ENCODE results near the gene RPRD2. TPM values are rescaled to one million over a fixed set of nuclear protein-coding genes. Genes with fewer than 3 reads are reported as not detected.
A peak's percentile ranks its signal among the peaks of the same experiment; 100 is the strongest.

Gene RPRD2
- total and polyA plus RNA-seq, 2 experiments from 2014 or later, result 24.1 to 34.8 TPM

- Histone ChIP-seq H3K4me3 (no peak within 1 kb of the TSS), H3K9me3 (ENCODE audit: low read depth) (no peaks in the 10 kb centered on the region), H3K27ac (peak within 1 kb of the TSS; percentile 76), H3K36me3 (peaks cover 14% of the 10 kb centered on the region), H3K4me1 (ENCODE audit: low read depth) (peaks cover 9% of the 10 kb centered on the region), H3K27me3 (no peaks in the 10 kb centered on the region)
- no peak for TF ChIP-seq CTCF (IDR thresholded peaks at IDR 0.05; ENCODE audit: low read depth, low read length)
- DNase-seq (ENCODE audit: low read depth in 1 of 2, low spot score in 1 of 2), result peak in 1 of 2 donors; percentile 78
These were observed 144.2 kb downstream of the RPRD2 start, which contains the start of gene ECM1 for GRCh38 chr1:150507912-150508864. TSS of gene ECM1 (plus strand) at chr1:150508109. CDS start at chr1:150508210, 101 bp downstream.

GRCh38 chr1:150508982-150509381 lies 145.0 kb downstream of the RPRD2 start:
- no peaks in the 10 kb centered on the region for H3K9me3 ChIP-seq (ENCODE audit: low read depth)
- no peak for TF ChIP-seq CTCF (IDR thresholded peaks at IDR 0.05; ENCODE audit: low read depth, low read length)
- peaks cover 9% of the 10 kb centered on the region for H3K4me1 ChIP-seq (ENCODE audit: low read depth)
- no peak overlapping the region for H3K4me3 ChIP-seq
- no peak for DNase-seq (ENCODE audit: low read depth in 1 of 2, low spot score in 1 of 2)
- H3K27me3 ChIP-seq, result no peaks in the 10 kb centered on the region
- H3K36me3 ChIP-seq, result peaks cover 14% of the 10 kb centered on the region
- no peak overlapping the region for H3K27ac ChIP-seq

- TF ChIP-seq CTCF (IDR thresholded peaks at IDR 0.05; ENCODE audit: low read depth, low read length), result no peak
- Histone ChIP-seq H3K27ac (no peak overlapping the region), H3K4me3 (no peak overlapping the region), H3K27me3 (no peaks in the 10 kb centered on the region), H3K36me3 (no peaks in the 10 kb centered on the region), H3K9me3 (ENCODE audit: low read depth) (no peaks in the 10 kb centered on the region), H3K4me1 (ENCODE audit: low read depth) (peaks cover 11% of the 10 kb centered on the region)
- DNase-seq (ENCODE audit: low read depth in 1 of 2, low spot score in 1 of 2), result no peak
These were observed 147.6 kb downstream of the RPRD2 start for GRCh38 chr1:150511551-150511950.

GRCh38 chr1:150511985-150512660 lies 148.2 kb downstream of the RPRD2 start:
- no peak overlapping the region for H3K27ac ChIP-seq
- H3K4me1 ChIP-seq (ENCODE audit: low read depth), result peaks cover 11% of the 10 kb centered on the region
- no peaks in the 10 kb centered on the region for H3K9me3 ChIP-seq (ENCODE audit: low read depth)
- no peak for DNase-seq (ENCODE audit: low read depth in 1 of 2, low spot score in 1 of 2)
- H3K36me3 ChIP-seq, result no peaks in the 10 kb centered on the region
- H3K27me3 ChIP-seq, result no peaks in the 10 kb centered on the region
- no peak for TF ChIP-seq CTCF (IDR thresholded peaks at IDR 0.05; ENCODE audit: low read depth, low read length)
- no peak overlapping the region for H3K4me3 ChIP-seq

GRCh38 chr1:150512846-150513245 lies 148.9 kb downstream of the RPRD2 start:
- Histone ChIP-seq H3K27me3 (no peaks in the 10 kb centered on the region), H3K9me3 (ENCODE audit: low read depth) (no peaks in the 10 kb centered on the region), H3K27ac (no peak overlapping the region), H3K36me3 (no peaks in the 10 kb centered on the region), H3K4me3 (no peak overlapping the region), H3K4me1 (ENCODE audit: low read depth) (peaks cover 11% of the 10 kb centered on the region)
- TF ChIP-seq CTCF (IDR thresholded peaks at IDR 0.05; ENCODE audit: low read depth, low read length), result no peak
- no peak for DNase-seq (ENCODE audit: low read depth in 1 of 2, low spot score in 1 of 2)
